GM10266 (cell line): ENCODE results near the gene NCOR1.
"Not testable (repeated sequence)": the region's sequence is repeated elsewhere in the genome, so short reads cannot be mapped to it uniquely, and the experiment has no call there.

ENCODE experiments used
- DNase-seq: peaks from one replicate; pipeline ENCODE4 v3.0.0; 2012; ENCODE audit errors: extremely low spot score
- TF ChIP-seq, protein P1 (sequence below): IDR thresholded peaks from 2 replicates; pipeline ENCODE4 v1.5.1; 2012; ENCODE audit warnings: mild to moderate bottlenecking, low read depth; ENCODE audit not compliant: control insufficient read depth, insufficient read depth; ENCODE audit errors: missing control alignments

The NCOR1 gene

DNA sequence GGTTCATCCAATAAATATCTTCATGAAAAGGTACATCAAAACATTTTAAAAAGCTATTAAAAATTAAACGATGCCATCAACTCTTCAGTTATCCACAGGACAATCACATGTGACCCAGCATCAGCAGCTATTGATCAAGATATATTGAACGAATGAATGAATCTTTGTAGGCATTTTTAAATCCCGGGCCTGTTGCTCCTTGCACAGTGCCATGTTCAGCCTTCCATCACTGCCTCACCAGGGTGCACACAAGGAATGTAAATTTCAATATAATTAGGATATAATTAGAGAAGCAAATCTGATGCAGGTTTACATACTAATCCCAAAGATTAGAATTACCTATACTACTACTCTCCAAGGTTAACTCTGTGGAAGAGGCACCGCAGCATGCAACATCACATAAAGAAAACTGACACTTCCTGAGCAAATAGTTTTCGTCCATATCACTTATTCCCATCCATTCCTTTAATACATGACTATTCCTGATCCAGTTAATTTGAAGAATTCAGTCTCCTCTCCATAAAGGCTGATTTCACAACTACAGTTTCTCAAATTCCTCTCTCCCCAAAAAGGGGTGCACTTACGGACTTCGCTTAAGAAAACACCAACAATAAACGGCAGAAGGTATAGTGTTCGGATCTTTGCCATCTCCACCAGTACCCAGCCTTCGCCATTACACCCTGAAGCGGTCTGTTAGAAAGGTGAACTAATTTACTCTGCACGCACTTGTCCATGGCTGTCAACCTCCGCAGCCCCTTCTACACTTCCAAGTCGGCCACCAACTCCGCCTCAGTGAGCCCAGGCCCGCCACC lies 938 bp downstream of the NCOR1 start:
- TF ChIP-seq, protein P1, sequence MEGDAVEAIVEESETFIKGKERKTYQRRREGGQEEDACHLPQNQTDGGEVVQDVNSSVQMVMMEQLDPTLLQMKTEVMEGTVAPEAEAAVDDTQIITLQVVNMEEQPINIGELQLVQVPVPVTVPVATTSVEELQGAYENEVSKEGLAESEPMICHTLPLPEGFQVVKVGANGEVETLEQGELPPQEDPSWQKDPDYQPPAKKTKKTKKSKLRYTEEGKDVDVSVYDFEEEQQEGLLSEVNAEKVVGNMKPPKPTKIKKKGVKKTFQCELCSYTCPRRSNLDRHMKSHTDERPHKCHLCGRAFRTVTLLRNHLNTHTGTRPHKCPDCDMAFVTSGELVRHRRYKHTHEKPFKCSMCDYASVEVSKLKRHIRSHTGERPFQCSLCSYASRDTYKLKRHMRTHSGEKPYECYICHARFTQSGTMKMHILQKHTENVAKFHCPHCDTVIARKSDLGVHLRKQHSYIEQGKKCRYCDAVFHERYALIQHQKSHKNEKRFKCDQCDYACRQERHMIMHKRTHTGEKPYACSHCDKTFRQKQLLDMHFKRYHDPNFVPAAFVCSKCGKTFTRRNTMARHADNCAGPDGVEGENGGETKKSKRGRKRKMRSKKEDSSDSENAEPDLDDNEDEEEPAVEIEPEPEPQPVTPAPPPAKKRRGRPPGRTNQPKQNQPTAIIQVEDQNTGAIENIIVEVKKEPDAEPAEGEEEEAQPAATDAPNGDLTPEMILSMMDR = no peak
- DNase-seq = no peak

DNA sequence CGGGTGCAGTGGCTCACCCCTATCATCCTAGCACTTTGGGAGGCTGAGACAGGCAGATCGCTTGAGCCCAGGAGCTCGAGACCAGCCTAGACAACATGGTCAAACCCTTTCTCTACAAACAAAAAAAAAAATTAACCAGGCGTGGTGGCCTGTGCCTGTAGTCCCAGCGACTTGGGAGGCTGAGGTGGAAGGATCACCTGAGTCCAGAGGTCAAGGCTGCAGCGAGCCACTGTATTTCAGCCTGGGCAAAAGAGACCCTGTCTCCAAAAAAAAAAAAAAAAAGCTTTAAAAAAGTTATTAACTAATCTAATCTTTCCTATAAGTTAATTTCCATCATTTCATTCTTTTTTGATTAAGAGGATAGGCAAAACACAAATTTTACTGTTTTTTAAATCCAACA lies 2.5 kb downstream of the NCOR1 start:
- DNase-seq = no peak
- TF ChIP-seq, protein P1 = no peak

GRCh38 chr17:16211590-16211989 lies 3.7 kb downstream of the NCOR1 start:
- TF ChIP-seq, protein P1 = no peak
- DNase-seq = no peak

GRCh38 chr17:16204763-16205162 lies 10.6 kb downstream of the NCOR1 start:
- not testable (repeated sequence) for DNase-seq

DNA sequence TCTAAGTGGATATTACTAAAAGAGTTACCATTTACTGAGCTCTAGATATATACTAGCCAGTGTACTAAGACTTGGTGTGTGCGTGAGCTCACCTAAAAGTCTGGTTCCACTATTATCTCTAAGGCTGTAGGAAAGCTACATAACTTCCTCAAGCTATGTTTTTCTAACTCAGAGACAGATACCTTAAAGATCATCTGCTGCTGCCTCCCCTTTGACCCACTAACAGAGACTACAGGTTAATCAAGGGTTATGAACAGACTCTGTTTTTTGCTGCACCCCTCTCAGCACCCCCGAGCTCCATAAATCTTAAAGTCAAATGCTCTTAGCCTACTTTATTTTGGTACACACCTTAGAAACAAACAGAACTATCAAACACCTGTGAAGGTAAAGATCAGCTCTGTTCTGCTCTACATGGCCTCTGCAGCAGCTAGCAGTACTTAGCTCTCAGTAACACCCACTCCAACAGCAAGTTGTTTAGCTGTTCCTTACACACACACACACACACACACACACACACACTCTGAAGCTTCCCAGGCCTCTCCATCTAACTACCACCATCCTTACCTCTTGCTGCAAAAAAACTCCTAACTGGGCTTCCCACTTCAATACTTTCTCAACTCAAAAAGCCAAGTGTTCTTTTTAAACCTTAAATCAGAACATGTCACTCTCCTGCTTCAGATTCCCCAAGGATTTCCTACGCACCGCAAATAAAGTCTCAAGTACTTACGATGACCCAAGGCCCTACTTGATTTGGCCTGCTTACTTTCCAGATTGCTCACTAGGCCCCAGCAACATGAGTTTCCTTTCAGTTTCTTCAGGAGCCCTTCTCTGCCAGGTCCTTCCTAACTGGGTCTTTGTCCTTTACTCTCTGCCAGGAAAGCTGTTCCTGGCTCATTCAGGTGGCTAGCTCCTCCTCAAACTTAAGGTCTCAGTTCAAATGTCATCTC lies 12.5 kb downstream of the NCOR1 start:
- not testable (repeated sequence) for DNase-seq

DNA sequence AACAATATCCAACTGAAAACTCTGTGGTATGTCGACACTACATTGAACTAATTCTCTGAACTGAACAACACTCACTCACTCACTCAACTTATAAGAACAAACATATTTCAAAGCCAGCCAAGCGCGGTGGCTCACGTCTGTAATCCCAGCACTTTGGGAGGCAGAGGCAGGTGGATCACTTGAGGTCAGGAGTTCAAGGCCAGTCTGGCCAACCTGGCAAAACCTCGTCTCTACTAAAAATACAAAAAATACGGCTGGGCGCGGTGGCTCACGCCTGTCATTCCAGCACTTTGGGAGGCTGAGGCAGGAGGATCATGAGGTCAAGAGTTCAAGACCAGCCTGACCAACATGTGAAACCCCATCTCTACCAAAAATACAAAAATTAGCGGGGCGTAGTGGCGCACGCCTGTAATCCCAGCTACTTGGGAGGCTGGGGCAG lies 13.6 kb downstream of the NCOR1 start:
- DNase-seq = not testable (repeated sequence)

DNA sequence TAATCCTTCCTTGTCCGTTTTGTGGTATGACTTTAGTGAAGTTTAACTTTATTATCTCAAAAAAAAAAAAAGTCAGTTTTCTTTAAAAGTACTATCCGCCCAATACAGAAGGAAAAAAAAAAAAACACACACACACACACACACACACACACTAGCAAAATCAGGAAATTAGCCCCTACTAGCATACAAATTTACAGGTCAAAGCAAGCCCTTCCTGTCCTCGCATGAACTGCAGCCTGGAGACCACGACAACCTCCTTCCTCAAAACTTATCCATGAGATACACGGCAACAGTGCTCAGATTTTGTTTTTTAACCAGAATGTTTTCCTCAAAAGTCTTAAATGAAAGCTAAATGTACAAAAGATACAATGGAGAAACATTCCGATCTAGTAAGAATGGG lies 16.2 kb downstream of the NCOR1 start:
- TF ChIP-seq, protein P1 = no peak
- no peak for DNase-seq

DNA sequence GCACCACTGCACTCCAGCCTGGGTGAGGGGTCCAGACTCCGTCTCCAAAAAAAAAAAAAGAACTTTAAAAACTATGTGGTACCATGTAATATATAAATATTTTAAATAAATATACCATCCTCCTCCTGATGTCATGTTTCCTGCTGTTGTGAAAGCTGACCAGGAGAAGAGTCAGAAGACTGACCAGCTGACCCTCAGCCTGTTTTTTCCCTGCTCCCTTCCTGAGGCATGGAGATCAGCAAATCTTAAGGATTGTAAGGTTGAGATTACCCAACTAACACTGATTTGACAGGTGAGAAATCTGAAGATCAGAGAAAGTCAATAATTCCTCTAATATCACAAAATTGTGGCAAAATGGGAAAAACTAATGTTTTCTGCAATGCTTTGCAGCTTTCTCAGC lies 18.1 kb downstream of the NCOR1 start:
- TF ChIP-seq, protein P1 = no peak
- DNase-seq = no peak

- not testable (repeated sequence) for DNase-seq
Observed at GRCh38 chr17:16194307-16194835, 21.0 kb downstream of the NCOR1 start.
